Activated CD4-positive, alpha-beta T cell treated with anti-CD3 and anti-CD28 coated beads for 4 hours (primary cell): Measurements from ENCODE around the gene PRKG2.

ENCODE experiments used
- DNase-seq, 2 donors: peaks; one replicate each; pipeline ENCODE4 v3.0.0-alpha.2; 2020

The PRKG2 gene

DNA sequence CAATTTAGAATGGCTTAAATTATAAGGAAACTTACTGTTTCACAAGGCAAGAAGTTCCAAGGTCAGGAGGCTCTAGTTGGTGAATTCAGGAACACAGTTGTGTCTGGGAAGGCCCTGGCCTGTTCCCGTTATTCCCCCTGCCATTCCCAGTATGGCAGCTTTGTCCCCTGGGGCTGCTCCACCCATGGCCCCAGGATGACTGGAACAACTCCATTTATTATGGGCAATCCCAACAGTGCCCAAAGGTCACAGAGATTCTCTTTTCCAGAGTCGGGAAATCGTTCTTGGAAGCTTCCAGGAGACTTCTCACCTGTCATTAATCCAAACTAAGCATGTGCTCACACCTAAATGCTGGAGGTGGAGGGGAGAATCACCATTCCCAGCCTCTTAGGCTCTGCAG is 2.8 kb upstream of the PRKG2 start:
- DNase-seq, result no peak

DNA sequence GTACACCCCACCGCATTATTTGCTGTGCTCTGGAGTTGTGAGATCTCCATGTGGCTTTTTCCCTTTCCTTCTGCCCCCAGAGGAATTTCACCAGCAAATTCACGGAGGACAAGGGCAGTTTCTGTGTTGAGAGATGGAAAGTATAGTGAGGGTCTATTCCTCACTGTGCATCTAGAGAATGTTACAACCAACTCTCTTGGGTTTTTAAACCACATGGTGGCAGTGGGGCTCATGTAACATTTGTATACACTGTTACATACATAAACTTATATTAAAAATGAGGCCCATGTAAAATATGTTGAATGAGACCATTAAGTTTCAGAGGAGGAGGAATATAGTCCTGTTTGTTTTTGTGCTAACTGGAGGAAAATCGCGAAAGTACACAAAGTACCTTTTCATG is 909 bp upstream of the PRKG2 start:
- no peak for DNase-seq

DNA sequence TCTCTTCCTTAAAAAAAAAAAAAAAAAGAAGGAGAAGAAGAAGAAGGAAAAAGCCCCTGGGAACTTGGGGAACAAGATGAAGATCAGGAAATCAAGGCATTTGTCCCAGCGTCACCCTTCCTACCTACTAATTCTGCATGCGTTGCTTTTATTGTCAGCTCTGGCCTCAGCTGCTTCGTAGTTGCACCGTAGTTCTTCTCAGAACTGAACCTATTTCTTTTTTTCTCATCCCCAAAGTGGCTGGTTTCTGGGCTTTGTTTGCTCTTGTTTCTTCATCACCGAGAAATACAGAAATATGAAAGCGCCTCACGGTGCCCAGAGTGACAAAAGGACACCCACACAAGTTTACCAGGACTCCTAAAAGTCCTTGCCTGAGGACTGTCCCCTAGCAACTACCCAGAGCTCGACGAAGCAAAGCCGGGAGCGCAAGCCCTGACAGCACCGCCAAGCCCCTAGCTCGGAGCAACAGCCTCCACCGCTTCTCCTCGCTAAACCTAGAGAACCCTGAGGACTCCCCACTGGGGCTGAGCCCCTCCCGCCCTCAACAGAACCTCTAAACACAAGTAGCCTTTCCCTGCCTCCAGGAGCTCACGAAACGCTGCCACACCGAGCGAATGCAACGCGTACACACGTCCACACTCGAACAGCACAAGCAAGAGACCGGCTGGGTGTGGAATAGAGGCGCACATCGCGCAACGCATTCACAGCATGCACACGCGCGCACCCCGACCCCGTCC is 710 bp downstream of the PRKG2 start:
- no peak for DNase-seq

DNA sequence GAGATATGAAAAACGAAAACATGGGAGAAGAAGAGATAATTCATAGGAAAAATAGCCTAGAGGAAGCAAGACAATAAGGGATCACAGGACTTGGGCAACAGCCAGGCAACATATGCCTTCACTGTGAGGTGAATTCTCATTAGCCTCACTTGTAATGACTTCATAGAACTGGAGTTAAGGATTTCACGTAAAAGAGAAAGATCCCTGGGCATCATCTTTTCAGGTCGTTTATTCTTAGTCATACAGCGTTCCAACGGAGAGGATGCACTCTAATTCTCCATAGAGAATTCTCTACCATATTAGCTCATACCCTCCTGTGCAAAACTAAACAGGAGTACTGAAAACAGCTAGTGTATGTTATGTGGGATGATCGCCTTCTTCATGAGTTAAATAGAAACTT is 1.4 kb downstream of the PRKG2 start:
- no peak for DNase-seq

DNA sequence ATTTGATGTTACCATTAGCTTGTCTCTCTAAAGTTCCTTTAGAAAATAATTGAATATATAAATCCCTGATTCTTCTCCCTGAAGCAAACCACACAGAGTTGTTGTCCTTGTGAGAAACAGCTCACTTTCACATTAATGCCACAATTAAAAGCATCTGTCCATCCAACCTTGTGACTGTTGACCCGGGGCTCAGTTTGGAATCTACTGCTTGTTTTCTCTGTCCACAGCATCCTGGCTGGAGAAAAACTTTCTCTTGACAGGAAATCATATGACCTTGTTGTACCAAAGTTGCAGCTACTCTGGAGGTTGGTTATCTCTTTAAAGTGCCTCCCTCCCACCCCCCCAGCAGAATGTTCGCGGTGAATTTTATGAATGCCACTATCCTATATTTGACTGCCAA is 3.1 kb downstream of the PRKG2 start:
- no peak for DNase-seq

DNA sequence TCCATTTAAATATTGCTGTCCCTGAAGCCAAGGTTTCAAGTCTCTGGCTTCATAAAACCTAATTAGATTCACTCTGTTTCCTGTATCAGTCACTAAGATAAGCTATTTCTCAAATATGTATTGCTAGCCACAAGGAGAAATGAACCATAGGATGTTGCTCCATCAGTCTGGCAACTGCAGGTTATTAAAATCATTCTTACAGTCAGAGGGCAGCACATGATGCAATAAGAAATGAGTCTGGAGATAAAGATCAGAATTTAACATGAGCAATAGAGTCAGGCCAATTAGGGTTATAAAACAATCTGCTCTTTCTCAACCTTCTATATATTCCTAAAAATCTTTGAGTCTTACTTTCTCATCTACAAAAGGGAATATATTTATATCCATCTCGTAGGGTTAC is 7.2 kb downstream of the PRKG2 start:
- DNase-seq, result no peak

DNA sequence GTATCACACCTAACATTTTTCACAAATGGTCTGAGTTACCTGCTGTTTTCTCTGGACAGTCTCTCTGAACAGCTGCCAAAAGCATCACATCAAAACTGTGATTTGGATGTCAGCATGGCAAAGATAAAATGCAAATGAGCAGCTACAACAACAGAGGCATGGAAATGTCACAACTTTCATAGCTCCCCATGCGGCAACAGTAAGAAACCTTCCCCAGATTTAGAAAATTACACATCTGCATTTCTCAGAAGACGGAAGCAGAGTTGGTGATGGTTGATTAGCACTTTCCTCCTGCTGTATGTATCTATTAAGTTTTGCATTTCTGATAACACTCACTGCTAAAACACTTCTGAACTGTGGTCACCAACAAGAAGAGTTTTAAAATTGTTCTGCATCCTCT is 9.7 kb downstream of the PRKG2 start:
- no peak for DNase-seq

DNA sequence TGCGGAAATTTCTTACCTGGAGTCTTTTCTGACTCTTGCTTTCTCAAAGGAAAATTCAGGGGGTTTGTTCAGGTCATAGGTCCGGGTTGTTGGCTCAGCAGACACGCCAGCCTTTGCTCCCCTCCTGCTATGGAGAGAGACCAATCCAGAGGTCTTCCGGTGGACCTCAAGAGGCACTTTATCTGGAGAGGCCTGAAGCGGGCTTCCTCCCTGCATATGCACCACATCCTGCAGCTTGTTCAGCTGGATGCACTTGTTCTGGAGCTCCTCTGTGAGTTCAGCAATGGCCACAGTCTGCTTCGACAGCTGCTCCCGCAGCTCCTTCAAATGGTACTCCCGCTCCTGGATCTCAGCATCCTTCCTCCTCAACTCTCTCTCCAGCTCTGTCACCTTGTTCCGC is 10.5 kb downstream of the PRKG2 start:
- DNase-seq, result no peak

DNA sequence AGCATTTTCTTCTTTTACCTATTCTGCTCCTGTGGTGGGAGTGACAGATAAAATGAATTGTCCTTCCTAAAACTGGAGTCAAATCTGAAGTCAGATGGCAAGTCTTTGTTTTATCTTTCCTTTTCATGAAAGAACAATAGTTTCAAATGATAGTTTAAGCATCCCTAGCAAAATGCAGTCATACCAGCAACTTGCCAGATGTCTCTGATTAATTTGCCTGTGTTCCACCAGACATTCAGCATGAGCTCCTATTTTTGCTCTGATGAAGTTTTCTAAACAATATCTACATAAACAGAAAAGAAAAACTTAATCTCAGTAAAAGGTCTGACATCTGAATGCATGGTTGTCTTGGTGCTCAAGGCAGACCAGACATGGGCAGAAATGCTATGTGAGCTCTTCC is 15.2 kb downstream of the PRKG2 start:
- no peak for DNase-seq

DNA sequence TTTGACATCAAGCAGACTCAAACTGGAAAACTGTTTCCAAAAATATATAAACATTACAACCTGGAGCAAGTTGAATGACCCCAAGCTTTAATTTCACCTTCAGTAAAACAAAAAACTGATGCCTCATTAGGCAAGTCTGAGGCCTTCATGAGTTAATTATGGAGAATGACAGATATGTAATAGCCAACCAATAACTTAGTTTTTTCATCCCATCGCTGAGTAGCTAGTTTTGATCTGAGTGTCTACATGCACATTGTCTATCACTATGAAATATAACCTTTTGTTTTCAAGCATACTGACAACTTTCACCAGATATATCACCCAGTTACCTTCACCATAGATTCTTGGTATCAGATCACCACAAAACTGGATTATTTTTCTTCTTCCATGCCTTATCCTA is 16.4 kb downstream of the PRKG2 start:
- no peak for DNase-seq

DNA sequence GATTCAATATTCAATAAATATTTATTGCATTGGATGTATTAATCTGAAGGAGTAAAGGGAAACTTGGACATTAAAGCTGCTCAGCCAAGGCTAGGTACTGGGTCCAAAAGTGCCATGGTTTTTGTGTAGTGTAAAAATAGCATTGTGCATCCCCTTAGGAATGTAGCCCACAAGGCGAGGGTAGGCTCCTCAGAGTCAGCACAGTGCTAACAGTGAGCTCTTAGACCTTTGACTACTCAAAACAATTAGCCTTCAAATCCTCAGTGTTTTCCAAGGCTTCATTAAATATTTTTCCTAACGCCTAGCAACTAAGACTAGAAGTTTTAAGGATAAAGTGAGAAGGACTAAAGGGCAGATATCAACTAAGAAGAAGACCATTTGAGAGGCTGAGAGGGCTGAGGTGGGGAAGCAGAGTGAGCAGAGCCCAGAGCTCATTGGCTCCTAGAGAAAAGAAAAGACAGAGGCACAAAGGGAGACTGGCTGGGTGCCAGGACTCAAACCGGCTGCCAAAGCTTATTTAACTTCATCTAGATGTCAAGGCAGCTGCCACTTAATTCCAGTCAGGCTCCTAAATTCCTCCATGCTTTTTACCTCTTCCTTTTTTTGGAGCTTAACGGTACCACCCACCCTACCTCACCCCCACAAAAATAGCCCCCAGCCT is 17.0 kb downstream of the PRKG2 start:
- DNase-seq, result no peak

DNA sequence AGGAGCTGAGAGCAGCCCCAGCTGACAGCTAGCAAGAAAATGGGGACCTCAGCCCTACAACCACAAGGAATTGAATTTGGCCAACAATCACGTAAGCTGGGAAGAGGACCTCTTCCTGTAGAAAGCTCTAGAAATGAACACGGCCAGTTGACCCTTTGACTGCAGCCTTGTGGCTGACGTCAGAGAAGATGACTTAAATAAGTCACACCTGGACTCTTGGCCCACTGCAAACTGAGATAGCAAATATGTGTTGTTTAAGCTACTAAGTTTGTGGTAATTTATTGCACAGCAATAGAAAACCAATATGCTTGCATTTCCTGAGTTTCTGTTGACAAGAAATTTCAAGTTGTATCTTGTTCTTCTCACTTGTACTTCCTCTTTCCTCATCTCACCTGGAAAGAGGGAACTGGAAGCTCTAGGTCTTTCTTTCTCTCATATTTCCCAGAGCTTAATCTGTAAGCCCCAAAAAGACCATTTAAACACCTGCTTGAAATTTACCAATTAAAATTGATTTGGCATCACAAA is 18.8 kb downstream of the PRKG2 start:
- DNase-seq, result no peak

DNA sequence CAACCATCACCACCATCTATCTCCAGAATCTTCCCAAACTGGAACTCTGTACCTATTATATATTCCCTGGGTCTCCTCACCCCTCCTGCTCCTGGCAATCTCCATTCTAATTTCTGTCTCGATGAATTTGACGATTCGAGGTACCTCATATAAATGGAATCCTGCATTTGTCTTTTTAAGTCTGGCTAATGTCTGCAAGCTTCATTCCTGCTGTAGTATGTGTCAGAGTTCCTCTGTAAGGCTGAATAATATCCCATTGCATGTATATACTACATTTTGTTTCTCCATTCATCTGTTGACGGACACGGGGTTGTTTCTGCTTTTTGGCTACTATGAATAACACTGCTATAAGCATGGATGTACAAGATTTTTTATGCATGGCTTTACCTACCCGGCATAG is 19.5 kb downstream of the PRKG2 start:
- DNase-seq, result no peak

DNA sequence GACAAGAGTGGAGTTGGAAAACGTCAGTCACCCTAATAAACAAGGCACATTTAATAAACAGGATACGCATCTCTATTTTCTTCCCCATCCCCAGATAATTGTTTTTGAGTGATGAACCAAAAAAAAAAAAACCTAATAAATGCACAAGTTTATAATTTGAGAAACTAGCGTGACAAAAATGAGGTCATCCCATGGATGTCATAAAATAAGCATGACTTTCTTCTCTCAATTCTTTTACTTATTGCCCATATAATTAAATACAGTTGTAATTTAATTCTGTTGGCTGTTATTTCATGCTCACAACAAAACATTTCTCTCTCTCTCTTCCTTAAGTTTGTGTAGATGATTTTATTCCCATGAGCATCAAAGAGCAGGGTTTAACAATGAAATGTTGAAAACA is 20.7 kb downstream of the PRKG2 start:
- DNase-seq, result no peak

DNA sequence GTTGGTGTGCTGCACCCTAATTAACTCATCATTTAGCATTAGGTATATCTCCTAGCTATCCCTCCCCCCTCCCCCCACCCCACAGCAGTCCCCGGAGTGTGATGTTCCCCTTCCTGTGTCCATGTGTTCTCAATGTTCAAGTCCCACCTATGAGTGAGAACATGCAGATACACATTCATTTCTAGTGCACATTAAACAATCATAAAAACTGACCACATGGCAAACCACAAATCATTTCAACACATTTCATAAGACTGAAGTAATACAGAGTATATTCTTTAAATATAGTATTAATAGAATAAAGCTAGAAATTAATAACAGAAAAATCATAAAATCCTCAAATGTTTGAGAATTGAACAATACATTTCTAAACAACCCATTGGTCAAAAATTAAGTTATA is 34.1 kb downstream of the PRKG2 start:
- no peak for DNase-seq

DNA sequence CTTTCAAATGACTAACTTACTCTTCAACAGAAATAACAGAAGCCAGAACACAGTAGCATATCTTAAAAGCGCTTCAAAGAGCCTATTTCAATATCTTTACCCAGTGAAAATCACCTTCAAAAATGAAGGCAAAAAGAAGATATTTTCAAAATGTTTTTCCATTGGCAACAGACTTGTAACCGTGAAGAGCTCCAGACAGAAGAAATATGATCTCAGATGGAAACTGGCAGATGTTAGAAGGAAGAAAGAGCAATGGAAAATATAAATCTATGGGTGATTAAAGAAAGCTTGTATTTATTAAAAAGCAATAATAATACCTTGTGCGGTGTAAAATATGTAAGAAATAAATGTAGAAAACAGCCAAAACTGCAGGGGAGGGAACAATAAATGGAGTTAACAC is 35.7 kb downstream of the PRKG2 start:
- DNase-seq, result no peak

DNA sequence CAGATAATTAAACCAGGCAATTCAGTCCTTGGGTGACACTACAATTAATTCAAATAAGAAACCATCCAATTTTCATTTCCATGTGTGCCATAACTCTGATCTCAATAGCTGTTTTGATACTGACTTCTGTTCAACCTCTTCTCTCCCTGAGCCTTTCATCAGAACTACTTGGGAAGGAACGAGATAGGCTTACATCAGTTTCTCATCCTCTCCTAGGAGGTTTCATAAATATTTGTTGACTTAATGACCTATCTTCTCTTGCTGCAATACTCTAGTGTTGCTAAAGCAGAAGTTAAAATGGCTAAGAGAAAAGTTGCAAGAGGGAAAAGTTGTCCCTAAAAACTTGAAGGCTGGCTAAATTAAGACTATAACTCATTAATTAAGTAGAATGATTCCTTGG is 41.8 kb downstream of the PRKG2 start:
- DNase-seq, result no peak

DNA sequence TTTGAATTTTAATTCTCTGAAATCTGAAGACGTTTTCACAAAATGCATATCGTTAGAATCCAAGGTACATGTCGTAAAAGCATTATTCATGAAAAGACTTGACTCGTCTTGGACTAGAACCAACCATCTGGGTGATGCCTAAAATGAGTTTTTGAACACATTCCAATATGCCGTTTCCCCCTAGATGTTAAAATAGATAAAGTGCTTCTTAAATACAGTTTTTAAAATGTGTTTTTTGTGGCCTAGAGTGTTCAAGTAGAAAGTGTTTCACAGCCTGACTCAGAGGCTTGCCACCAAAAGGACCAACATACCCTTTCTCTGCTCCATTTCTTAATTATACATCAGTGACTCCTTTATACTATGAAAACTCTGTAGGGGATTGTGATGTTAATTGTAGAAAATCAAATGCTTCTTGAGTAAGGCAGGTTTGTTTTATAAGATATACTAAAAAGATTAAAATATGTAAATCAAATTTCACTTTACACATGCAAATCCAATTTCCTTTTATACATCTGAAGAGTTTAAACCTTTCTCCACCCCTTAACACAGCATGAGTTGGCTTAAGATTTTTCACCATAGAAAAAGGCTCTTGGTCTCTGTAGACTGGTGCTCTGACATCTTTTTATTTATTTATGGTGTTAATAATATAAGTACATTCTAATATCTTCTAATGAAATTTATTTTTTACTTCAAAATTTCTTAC is 48.4 kb downstream of the PRKG2 start:
- no peak for DNase-seq

DNA sequence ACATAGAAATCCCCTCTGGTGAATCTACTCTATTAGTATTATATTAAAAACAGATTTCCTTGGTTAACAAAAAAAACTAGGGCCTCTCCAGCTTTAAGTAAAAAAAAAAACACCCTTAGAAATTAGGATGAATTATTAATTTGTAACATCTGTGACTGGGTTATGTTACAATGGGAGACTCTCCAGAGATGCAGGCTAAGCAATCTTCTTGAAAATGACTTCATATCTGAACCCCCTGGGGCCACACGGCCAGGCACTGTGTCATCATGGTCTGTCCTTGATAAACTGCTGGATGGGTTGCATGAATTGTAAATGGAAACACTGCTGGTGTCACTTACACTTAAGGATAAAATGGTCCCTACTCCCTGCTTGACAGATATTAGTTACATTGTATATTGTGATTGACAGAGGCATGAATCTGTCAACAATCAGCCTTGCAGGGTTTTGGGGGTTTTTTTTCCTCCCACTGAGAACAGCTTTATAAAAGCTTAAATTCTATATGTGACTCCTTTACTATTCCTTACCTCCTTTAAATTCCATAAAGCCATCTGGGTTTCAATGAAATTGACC is 49.1 kb downstream of the PRKG2 start:
- DNase-seq, result no peak

DNA sequence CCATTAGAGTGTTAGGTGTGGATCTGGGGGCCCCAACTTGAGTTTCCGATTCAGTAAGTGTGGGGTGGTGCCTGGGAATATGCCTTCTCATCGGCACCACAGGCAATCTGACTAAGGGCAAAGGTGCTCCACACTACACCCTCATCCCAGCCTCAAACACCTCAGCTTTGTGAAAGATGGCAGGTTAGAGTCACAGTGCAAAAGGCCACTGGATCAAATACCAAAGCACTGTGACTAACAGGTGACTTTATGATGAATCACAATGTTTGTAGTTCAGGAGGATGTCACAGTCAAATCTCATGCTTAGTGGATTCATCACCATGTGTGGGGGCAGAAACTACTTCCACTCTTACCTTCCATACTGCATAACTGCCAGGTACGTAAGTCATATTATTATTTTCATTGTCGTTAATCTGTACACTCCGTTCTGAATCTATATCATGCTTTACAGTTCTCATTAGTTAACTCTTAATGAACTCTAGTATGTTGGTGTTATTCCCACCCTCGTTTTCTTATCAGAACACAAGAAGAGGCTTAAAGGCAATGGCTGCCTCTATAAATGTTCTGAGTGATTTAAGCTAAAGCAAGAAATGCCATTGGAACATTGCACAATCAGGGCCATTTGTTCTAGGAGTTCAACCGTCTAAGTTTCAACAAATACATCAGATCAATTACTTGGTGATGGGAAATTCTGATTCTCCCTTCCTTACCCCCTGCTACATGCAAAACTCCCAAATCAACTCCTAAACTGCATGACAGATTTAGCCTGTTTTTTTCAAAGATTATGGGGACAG is 50.2 kb downstream of the PRKG2 start:
- DNase-seq, result no peak

DNA sequence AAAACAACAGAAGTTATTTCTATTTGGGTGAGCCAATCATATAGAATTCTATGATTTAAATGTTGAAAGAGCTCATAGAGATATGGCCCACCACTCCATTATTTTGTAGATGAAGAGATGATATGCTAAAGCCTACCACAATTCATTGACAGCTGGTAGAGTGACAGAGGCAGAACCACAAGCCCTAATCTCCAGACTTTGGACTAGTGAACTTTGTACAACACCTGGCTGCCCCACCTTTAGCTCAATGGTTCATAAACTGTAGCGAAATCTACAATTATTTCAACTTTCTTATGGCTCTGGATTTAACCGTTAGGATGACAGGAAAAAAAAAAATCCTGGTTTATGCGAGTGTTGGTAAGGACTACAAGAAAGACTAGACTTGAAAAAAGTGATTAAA is 50.9 kb downstream of the PRKG2 start:
- DNase-seq, result no peak

DNA sequence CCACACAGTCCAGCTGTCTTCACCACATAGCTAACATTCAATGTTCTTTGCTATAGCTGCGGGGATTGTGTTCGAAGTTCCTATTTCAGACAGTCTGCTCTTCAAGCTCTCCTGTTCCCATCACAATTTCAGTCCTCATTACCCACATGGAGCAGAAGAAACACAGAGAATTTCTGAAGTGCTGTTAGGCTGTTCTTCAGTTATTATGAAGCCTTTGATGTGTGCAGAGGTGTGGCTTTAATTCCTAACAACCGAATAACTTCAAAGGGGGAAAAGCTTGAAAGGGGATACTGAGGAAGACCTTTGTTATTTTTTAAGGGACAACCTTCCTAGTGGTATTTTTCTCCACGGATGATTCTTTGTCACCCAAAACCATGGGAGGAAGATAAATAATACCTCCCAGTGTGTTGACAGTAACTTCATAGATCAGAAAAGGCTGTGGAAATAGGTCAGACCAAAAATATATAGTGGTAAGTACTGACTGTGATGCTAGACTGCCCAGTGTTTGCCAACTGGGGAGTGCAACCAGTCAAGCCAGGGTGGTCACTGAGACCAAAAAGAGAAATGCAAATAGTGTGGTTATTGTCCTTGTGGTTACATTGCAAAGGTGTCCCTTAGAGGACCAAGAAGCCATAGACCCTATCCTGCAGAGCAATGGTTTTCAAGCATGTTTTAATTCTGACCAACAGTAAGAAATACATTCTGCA is 52.1 kb downstream of the PRKG2 start:
- DNase-seq, result no peak
